HG03139 (cell line): ENCODE data around the gene GET3.
"Not testable (repeated sequence)": the region's sequence is repeated elsewhere in the genome, so short reads cannot be mapped to it uniquely, and the experiment has no call there.

Source experiments
- ATAC-seq: cut with Tn5 transposase; IDR thresholded peaks from one replicate; pipeline ENCODE4 v1.9.1; 2021; ENCODE audit not compliant: unreplicated experiment

Gene GET3

GRCh38 chr19:12715102-12715501 lies 22.2 kb upstream of the GET3 start:
- no peak for ATAC-seq

DNA sequence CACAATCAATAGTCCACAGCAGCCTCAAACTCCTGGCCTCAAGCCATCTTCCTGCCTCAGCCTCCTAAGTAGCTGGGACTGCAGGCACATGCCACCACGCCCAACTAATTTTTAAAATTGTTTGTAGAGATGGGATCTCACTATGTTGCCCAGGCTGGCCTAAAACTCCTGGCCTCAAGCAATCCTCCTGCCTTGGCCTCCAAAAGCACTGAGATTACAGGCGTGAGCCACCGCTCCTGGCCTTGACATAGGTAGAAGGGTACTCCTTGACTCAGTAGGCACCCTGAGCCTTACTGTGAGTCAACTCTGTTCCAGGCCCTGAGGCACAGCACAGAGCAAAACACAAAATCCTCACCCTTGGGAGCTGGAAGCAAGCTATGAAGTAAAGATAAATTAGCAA lies 21.4 kb upstream of the GET3 start:
- ATAC-seq = no peak

GRCh38 chr19:12720296-12720695 lies 17.0 kb upstream of the GET3 start:
- no peak for ATAC-seq

DNA sequence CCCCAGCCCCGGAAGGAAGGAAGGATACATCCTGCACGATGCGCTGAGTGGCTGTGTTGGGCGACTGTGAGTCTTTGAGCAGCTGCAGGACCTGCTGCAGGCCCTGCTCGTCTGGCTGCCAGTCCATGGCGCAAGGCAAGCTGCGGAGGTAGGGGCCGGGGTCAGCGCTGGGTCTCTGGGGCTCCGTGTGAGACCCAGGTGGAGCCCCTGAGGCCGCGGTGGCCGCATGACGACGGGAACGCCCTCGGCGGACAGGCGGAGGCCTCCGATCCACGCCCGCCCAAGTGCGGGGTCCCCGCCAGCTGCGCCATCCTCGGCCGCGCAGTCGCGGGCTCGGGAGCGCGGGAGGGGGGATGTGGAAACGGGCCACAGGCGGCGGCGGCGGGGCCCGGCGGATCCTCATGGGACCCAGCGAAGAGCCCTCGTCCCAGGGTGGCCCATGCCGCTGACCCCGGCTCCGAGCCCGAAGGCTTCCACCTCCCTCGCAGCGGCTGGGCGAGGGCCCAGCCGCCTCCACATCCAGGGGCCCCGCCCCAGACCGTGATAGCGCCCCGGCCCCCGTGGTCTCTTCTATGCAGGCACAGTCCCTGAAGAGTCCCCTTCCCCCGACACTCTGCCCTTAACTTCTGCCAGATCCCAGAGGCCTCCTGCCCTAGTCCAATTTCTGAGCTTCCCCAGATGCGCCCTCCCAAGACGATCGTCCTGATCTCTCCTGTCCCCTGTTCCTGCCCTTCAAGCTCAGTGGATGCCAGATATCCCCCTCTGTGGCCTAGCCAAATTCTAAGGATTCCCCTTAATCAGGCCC lies 16.2 kb upstream of the GET3 start:
- ATAC-seq = no peak

DNA sequence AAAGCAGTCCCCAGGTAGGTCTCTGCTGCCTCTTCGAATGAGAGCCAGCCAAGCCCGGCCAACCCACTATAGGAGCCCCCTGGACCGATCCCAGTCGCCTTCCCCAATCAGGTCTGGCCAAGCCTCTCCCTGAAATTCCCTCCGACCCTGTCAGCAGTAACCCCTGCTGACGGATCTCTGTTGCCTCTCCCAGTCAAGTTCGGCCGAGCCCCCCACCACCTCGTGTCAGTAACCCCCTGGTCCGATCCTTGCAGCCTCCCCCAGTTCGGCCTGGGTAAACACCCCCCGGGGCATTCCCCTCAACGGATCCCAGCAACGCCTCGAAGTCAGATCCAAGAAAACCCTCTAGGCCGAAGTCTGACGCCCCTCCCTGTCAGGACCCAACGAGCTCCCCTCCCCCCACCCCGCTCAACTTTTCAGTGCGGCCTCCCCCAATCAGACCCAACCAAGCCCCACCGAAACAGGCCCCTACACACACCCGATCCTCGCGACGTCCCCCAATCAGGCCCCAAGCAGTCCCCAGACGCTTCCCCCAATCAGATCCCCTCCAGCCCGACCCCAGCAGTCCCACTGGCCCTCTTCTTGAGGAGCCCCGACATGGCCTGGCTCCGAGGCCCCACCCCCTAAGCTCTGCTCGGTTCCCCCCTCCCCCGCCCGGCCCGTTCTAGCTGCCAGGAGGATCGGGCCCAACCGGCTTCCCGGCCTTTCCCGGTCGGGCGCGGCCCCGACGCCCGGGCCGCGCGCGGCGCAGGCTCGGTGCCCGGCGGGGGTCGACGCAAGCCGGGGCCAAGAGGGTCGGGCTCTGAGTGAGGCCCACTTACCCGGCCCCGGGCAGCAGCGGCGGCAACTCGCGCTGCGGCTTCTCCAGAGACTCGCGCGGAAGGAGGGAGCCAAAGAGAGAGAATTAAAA lies 15.4 kb upstream of the GET3 start:
- peak; percentile 6 for ATAC-seq

- peak; percentile 64 for ATAC-seq
Measured at GRCh38 chr19:12722566-12723380, 14.5 kb upstream of the GET3 start.

DNA sequence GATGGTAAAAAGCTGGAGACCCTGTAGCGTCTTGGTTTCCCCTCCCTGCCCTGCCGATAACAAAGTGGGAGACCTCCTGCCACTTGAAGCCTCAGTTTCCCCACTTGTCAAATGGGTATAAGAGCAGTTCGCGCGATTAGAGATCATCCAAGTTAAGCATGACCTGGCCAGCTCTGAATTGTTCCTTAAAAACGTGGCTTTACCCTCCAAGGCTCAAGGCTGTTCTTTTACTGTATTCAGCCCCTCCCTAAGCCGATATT lies 14.0 kb upstream of the GET3 start:
- no peak for ATAC-seq

GRCh38 chr19:12723641-12724426 lies 13.5 kb upstream of the GET3 start, which contains the start of gene TNPO2:
TSS of gene TNPO2 (minus strand) at chr19:12723932. CDS start at chr19:12720977, 2,955 bp downstream.
- ATAC-seq = no peak

DNA sequence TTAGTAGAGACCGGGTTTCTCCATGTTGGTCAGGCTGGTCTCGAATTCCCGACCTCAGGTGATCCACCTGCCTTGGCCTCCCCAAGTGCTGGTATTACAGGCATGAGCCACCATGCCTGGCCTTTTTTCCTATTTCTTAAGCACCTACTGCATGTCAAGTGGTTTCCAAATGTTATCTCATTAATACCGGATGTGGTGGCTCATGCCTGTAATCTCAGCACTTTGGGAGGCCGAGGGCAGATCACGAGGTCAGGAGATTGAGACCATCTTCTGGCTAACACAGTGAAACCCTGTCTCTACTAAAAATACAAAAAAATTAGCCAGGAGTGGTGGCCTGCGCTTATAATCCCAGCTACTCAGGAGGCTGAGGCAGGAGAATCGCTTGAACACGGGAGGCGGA lies 11.7 kb upstream of the GET3 start:
- not testable (repeated sequence) for ATAC-seq

GRCh38 chr19:12726988-12727316 lies 10.3 kb upstream of the GET3 start:
- no peak for ATAC-seq

GRCh38 chr19:12727745-12728433 lies 9.4 kb upstream of the GET3 start:
- ATAC-seq = no peak

DNA sequence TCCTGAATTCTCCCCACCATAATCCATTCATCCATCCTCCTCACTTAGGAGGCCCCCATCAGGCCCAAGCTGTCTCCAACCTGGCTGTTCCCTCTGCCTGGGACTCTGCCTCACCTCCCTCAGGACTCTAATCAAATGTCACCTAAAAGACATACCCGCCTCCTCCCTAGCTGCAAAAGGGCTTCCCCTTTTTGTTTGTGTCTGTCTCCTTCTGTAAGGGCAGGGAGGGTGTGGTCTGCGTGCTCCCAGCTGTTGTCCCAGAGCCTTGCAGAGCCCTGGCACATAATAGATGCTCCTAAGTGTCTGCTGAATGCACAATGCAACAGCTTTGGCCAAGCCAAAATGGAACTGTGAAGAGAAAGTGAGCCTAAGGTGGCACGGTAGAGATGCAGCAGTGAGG lies 7.2 kb upstream of the GET3 start:
- ATAC-seq = no peak

- no peak for ATAC-seq
Measured at GRCh38 chr19:12731337-12731736, 6.0 kb upstream of the GET3 start.

DNA sequence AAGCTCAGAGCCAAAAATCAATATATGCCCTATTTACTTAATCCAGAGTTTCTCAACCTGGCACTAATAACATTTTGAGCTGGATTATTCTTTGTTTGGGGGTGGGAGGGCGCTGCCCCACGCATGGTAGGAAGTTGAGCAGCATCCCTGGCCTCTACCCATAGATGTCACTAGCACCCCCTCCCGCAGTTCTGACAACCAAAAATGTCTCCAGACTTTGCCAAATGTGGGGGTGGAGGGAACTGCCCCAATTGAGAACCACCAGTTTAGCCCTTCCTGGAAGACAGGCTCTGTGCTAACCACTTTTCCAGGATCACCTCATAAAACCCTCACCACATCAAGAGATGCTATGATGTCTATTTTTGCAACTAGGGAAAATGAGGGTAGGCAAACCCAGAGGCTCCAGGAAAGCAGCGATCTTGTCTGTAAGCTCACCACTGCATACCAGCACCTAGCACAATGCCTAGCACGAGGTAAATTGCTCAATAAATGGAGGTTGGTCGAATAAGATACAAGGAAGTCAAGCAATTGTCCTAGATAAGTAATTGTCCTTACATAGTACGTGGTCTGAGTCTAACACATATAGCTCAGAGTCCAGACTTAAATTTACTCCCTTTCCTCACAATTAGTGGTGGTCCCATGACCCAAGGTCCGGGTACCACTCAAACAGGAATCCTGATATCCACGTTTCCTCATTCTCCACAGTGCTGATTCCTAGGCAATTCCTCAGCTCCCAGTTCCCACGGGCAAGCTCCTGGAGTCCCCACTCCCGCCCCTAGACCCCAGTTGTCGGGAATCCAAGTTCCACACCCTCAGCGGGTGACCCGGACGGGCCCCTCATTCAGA lies 3.7 kb upstream of the GET3 start:
- no peak for ATAC-seq

GRCh38 chr19:12737835-12738351 lies 596 bp downstream of the GET3 start:
- no peak for ATAC-seq

GRCh38 chr19:12745166-12745897 lies 8.0 kb downstream of the GET3 start:
- ATAC-seq = no peak

- no peak for ATAC-seq
Measured at GRCh38 chr19:12748489-12748888, 11.2 kb downstream of the GET3 start.

- ATAC-seq = no peak
Measured at GRCh38 chr19:12749938-12750521, 12.7 kb downstream of the GET3 start.
